HG02759 (cell line): ENCODE results near the gene SOX6.
"Not testable (repeated sequence)": the region's sequence is repeated elsewhere in the genome, so short reads cannot be mapped to it uniquely, and the experiment has no call there.

Experiments
- ATAC-seq: cut with Tn5 transposase; IDR thresholded peaks from one replicate; pipeline ENCODE4 v1.9.1; 2021; ENCODE audit warnings: mild to moderate bottlenecking, moderate library complexity; ENCODE audit not compliant: unreplicated experiment

SOX6 gene

DNA sequence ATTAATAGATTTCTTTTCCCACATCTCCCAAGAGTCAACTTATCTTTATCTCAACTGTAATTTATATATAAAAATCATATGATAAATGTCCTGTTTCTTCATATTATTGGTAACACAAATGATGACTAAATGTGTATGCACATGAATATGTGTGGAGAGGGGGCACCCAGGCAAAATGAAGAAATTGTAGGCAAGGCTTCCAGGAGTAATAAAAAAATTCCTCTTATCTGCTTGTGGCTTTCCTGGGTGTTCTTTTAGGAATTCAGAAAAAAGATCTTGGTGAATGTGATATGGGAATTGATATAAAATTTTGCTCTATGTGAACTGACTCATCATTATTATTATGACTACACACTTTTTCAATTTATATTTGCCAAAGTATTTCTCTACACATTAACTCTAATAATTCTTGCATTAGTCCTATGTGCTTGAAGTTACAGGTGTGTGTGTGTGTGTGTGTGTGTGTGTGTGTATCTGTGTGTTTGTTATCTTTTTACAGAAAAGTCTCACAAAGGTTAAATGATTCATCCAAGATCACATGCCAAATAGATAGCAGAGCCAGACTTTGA, 197.8 kb downstream of the SOX6 start:
- no peak for ATAC-seq

DNA sequence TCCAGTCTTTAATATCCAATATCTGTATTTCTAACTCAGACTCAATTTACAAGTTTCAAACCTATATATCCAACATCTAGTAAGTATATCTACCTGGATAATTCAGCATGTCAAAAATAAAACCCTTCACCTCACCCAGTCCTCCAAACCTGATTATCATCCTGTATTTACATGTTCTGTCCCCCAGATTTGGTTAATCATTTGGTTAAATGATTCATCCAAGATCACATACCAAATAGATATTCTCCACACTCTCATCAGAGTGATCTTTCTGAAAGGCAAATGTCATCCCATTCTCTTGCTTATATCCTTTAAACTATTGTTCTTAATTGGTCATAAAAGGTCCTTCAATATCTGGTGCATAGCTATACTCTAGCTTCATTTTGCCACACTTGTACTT, 199.0 kb downstream of the SOX6 start:
- ATAC-seq: no peak

DNA sequence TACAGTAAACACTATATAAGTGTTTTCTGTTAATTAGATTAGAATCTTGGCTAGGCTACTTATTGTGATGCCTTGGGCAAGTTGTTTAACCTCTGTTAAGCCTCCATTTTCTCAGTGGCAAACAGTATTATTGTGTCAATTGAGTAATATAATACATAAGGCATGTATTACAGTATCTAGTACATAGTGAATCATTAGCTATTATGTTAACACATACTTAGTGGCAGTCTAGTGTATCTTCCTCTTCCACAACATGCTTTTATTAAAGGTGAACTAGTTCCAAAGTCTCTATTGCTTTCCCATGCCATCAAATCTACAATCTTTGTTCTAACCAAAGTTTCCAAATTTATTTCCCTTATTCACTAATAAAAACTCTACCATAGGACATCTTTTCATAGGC, 200.9 kb downstream of the SOX6 start:
- ATAC-seq: no peak

DNA sequence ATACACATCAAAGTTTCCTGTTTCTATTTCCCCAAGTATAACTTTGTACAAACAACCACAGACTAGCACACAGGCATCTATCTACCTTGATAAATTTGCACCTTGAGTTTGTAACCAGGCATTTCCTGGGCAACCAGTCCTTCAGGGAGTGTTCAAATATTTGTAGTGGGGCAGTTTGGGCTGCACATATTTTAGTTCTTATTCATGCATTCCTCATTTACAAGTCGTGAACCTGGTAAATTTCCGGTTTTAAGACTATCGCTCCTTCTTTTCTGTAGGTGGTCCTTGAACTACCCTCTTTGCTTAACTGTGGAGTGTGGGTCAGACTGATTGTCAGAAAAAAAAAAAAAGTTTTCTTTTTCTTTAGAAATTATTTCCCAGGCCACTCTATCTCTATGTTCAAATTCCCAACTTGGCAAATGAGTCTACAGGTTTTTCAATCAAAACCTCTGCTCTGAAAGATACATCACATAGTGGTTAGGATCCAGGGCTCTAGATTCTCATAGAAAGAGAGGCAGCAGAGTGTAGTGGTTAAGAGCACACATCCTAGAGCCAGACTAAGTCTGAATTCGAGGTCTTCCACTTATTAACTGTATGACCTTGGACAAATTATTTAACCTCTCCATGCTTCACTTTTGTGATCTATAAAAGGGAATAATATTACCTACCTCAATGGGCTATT, 201.5 kb downstream of the SOX6 start:
- ATAC-seq: no peak

DNA sequence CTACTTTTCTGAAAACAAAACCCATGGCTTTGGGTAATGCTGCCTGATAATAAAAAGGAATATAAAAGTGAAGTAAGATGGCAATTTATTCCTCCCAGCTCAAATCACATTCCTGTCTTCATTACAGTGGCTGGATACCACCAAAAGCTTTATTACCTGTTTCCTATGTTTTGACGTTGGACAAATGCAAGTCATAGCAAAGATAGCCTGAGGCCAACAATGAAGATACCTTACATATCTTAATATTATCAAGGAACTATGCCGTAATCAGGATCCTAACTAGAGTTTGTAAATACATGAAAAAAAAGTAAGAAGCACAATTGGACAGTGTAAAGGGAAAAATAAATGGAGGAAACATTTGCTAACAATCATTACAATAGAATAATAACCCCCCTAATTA, 202.4 kb downstream of the SOX6 start:
- no peak for ATAC-seq

DNA sequence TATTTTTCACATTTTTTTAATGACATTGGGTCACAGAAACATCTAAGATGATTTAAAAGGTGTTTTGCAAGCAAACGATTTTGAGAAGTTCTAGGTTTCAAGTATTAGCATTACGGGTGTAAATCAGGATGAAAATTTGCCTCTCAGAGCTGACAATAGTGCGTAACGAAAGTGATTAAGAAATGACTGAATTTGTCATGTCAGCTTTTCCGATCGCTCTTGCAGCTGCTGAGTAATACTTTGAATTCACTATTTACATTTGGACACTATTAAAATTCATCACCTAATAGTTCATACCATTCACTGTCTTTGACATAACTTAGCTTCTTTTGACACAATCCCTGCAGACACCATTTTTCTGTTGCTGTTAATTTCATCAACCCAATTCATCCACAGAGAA, 205.2 kb downstream of the SOX6 start:
- ATAC-seq: no peak

DNA sequence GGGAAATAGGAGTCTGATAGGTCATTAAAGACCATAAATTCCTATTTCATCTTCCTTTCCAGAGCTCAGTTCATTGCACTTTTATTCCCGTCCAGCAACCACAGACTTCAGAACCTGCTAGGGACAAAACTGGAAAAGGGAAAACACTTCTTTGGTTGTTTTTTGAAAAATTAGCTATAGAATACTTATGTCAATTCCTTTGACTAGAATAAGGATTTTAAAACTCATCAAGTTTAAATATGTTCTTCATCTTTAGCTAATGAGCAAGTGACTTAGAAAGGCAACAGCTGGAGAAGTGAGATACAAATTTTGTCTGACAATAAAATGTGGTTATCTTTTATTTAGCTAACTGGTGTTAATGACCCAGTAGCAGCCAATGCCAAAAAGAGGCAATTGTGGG, 206.9 kb downstream of the SOX6 start:
- ATAC-seq: no peak

DNA sequence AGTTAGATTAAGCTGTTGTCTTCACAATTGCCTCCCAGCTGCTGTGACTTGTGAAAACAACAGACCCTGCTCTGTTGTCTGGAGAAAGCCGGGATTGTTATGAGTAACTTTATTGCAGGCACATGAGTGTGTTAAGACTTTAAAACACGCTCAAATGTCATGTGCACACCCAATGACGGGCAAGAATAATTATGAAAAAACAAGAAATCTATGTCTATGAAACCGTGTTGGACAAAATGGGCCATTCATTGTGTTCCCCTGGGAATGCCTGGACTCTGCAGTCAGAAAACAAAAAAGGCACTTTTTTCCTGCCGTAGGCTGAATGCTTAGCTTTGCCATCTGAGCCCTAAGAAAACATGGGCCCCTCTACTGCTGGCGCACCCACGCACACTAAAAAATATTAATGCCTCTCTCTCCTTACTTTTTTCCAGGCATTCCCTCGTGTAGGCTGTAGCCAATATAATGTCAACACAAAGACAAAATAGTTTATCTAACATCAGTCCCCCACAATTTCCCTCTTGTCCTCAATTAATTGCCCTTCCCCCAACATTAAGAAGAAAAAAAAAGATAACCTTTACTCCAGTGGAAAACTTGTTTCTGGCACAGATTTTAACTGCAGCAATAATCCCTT, 207.9 kb downstream of the SOX6 start:
- ATAC-seq: no peak

DNA sequence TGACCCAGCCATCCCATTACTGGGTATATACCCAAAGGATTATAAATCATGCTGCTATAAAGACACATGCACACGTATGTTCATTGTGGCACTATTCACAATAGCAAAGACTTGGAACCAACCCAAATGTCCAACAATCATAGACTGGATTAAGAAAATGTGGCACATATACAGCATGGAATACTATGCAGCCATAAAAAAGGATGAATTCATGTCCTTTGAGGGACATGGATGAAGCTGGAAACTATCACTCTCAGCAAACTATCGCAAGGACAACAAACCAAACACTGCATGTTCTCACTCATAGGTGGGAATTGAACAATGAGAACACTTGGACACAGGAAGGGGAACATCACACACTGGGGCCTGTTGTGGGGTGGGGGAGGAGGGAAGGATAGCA, 209.4 kb downstream of the SOX6 start:
- not testable (repeated sequence) for ATAC-seq

DNA sequence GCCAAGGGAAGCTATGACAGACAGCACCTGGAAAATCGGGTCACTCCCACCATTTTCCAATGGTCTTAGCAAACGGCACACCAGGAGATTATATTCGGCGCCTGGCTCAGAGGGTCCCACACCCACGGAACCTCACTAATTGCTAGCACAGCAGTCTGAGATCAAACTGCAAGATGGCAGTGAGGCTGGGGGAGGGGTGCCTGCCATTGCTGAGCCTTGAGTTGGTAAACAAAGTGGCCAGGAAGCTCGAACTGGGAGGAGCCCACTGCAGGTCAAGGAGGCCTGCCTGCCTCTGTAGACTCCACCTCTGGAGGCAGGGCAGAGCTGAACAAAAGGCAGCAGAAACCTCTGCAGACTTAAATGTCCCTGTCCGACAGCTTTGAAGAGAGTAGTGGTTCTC, 214.7 kb downstream of the SOX6 start:
- not testable (repeated sequence) for ATAC-seq

DNA sequence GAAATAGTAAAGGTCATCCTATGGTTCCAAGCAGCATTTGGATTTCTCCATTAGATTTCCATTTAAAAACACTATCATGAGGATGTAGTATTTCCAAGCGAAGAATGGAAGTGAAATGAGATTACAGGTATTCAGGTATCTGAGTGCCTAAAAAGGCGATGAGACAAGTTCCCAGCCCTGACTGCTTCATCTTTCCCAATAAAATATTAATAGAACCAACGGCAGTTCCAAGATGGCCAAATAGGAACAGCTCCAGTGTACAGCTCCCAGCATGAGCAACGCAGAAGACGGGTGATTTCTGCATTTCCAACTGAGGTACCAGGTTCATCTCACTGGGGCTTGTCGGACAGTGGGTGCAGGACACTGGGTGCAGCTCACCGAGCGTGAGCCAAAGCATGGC, 215.2 kb downstream of the SOX6 start:
- not testable (repeated sequence) for ATAC-seq

DNA sequence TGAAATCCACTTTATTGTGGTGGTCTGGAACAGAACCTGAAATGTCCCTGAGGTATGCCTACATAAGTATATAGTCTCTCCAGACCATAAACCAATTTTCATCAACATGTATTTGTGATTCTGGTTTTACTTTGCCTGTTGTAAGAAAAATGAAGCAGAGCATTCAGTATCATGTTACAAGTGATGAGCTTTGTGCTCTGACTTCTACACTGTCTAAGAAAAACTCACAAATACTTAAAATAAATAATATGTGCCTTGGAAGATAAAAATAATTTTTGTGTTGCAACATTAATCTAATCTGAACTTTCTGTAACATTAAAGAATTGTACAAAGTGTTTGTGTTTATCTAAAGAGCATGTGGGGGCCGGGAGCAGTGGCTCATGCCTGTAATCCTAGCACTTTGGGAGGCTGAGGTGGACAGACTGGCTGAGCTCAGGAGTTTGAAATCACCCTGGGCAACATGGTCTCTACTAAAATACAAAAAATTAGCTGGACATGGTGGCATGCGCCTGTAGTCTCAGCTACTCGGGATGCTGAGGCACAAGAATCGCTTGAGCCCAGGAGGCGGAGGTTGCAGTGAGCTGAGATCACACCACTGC, 219.5 kb downstream of the SOX6 start:
- no peak for ATAC-seq

DNA sequence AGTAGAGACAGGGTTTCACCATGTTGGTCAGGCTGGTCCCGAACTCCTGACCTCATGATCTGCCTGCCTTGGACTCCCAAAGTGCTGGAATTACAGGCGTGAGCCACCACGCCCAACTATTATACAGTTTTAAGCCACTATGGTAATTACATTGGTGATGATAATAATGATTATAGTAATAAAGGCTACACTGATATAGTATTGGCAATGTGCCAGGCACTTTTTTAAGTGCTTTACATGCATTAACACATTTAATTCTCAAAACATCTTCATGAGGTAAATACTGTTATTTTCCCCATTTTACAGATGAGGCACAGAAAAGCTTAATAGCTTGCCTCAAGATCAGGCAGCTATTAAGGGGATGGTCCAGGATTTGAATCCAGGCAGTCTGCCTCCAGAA, 222.5 kb downstream of the SOX6 start:
- no peak for ATAC-seq

DNA sequence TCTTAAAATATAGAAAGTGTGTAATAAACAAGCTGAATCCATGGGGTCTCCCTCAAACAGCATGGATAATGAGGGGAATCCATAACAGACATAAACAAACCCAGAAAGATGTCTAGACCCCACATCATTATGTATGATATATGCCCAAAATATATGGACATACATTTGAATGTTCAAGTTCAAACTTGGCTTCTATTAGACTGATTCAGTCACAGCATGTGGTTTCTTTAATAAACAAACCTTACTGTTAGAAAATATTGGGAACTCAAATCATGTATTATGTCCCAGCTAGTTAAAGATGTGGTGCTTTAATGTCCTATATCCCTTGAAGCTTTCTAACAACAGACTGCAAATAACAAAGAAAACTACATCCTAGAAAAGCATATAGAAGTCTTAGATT, 228.6 kb downstream of the SOX6 start:
- no peak for ATAC-seq

DNA sequence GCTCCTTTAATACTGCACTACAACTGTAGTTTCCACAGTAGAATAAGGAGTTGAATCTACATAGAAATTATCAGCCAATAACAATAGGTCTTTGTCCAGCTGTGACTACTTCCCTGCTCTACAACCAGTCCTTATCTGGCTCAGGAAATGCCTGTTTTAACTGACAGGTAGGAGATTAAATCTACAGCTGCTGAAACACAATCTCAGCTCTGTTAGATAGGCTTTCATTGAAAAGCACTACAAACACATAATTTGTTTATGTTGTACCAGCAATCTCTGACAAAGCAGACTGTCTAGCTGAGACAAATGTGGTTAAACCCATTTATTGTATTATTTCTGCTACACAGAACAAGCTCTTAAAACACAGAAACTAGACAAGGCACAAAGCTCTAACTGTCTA, 230.0 kb downstream of the SOX6 start:
- ATAC-seq: no peak

DNA sequence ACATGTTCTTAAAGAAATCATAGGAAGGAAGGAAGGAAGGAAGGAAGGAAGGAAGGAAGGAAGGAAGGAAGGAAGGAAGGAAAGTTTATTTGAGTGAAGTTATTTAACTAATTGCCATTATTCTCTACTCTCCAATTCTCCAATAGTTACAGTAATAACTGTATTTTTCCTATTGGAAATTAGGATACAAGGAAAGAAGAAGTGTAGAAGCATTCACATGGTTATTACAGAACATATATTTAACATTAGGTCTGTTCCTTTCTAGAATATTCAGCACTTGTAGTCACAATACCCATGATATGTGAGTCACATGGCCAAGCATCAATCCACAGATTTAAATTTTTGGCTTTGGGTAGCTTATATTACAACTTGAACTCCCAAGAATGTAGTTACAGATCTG, 230.6 kb downstream of the SOX6 start:
- no peak for ATAC-seq

DNA sequence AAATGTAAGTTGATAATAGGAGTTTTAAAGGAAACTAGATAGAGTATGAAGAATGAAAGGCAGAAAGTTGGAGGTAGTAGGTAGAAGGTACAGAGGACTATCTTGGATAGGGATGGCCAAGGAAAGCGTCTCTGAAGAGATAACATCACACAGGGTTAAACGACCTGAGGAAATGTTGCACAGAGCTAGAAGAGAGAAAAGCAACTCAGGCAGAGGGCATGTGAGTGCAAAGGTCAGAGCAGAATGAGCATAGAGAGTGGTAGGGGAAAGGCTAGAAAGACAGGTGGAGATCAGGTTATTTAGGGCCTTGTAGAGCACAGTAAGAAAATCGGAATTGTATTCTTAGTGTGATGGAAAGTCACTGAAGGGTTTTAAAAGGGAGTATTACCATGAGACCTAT, 232.0 kb downstream of the SOX6 start:
- ATAC-seq: no peak

DNA sequence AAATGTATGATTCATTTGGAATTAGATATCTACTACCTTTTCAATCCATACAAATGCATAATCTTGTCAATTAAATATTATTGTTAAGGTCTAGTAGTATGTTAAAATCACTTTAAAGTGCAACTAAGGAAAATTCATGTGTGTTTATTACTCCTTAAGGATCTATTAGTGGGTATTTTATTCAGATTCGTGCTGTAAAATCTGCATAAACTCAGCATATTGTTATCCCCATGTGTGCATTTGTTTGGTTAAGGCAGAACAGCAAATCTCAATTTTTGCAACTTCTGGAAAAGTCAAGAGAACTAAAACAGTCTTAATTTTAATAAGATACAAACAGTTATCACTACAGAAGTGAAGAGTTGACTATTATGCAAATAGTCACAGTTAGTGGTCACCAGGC, 234.5 kb downstream of the SOX6 start:
- ATAC-seq: no peak

DNA sequence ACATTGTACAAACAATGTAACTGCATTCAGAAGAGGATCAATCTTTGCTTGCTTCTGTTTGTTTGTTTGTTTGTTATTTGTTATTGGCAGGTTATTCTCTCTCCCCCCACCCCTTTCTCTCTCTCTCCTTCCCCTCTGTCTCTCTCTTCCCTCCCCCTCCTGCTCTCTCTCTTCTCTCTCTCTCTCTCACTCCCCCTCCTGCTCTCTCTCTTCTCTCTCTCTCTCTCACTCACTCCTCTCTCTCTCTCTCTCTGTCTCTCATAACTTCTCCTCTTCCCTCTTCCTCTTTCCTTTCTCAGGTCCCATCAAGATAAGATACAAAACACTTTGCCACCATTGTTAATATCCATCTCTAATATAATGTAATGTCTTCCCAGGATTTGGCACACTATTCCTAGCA, 236.3 kb downstream of the SOX6 start:
- ATAC-seq: no peak

DNA sequence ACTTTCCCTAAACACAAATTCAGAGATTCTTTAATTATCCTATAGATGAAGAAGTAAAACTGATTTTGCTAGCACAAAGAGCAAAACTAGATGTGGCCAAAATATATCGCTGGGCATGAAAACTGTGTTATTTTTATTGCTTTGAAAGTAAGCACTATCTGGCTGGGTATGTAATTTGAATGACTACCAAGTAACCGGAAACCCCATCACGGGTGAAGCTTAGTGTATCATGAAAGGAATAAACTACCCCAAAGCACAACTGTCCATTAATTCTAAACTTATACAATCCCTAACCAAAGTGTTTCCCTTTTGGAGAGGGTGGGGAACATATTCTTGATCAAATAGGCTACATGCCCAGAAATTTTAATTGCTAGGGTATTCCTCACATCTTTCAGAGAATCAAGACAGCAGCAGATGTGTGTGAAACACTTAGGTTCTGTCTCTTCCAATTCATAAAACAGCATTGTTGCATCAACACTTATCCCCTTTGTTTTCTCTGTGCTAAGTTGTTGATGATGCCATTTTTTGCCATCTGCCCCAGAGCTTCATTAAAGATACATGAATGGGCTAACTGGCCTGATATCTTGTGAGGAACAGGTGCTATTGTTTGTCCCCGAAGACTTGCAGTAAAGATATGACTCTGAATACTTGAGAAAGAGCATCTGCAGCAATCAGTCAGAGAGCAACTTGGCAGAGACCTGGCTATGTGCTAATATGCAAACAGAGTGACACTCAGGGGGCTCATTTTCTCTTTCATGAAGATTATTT, 238.2 kb downstream of the SOX6 start:
- ATAC-seq: no peak
